A549 (cell line): ENCODE measurements around the gene ESD. TPM values are rescaled to one million over a fixed set of nuclear protein-coding genes. Genes with fewer than 3 reads are reported as not detected.

Source experiments
- ATAC-seq, 2 experiments: fragments of 200-7000 bp in 1 of 2; fragments of >200 bp in 1 of 2; cut with Nextera tagmentation in 1 of 2; cut with Tn5 transposase in 1 of 2; 3 replicates each; pipeline versions ENCODE4 v1.8.0 to v1.9.1; 2018 to 2020; ENCODE audit warnings: mild to moderate bottlenecking in 1 of 2, moderate library complexity in 1 of 2
- CTCF ChIA-PET: fragments of 300-600 bp; sonication (Branson Sonifier 250); formaldehyde crosslinking; extraction: SDS; loops from one replicate; lab custom pipeline; 2021; ENCODE audit warnings: antibody characterized with exemption, inconsistent platforms; lab: Yijun Ruan, JAX
- POLR2A ChIA-PET: fragments of 350-600 bp; formaldehyde crosslinking; extraction: SDS; loops from one replicate; lab custom pipeline; 2021; ENCODE audit warnings: antibody characterized with exemption, inconsistent platforms; lab: Yijun Ruan, JAX
- DNase-seq, 2 experiments: peaks; one replicate each; pipeline versions ENCODE4 v3.0.0 to v3.0.0-alpha.2; 2011 to 2016; ENCODE audit warnings: low read depth in 1 of 2, low spot score in 1 of 2
- FAIRE-seq: peaks from 2 replicates; lab custom pipeline; 2011; peaks lifted over from hg19 to GRCh38; lab: Jason Lieb, UNC
- H3K27ac ChIP-seq, 2 experiments: fragments of >200 bp; sonication (Bioruptor Twin); formaldehyde crosslinking; 3 replicates each; pipeline ENCODE4 v1.5.1; 2016 to 2017
- H3K4me1 ChIP-seq: fragments of >200 bp; sonication (Bioruptor Twin); formaldehyde crosslinking; 3 replicates; pipeline ENCODE4 v1.6.1; 2016
- H3K4me2 ChIP-seq: fragments of >200 bp; sonication (Bioruptor Twin); formaldehyde crosslinking; 3 replicates; pipeline ENCODE4 v1.6.1; 2016
- H3K4me3 ChIP-seq: fragments of >200 bp; sonication (Bioruptor Twin); formaldehyde crosslinking; 3 replicates; pipeline ENCODE4 v1.5.1; 2016
- H3K9me3 ChIP-seq: fragments of >200 bp; sonication (Bioruptor Twin); formaldehyde crosslinking; 3 replicates; pipeline ENCODE4 v1.6.1; 2016
- CEBPB ChIP-seq, 2 experiments: fragments of >200 bp in 1 of 2; sonication (Bioruptor Twin) in 1 of 2; formaldehyde crosslinking in 1 of 2; IDR thresholded peaks; 2 replicates each; pipeline ENCODE4 v1.6.1; 2012 to 2016
- CHD2 ChIP-seq: fragments of 150-350 bp; IDR thresholded peaks from 2 replicates; pipeline ENCODE4 v1.6.1; 2014; ENCODE audit warnings: low read length; ENCODE audit not compliant: partially characterized antibody
- EP300 ChIP-seq, 2 experiments: fragments of >200 bp; sonication (Bioruptor Twin); formaldehyde crosslinking; IDR thresholded peaks; 2 replicates in 1 of 2; 3 replicates in 1 of 2; pipeline ENCODE4 v1.6.1; 2016 to 2017
- ESRRA ChIP-seq: fragments of 150-350 bp; IDR thresholded peaks from 2 replicates; pipeline ENCODE4 v1.6.1; 2014; ENCODE audit warnings: mild to moderate bottlenecking, low read length, borderline replicate concordance
- FOSL2 ChIP-seq, 2 experiments: fragments of 450-650 bp in 1 of 2; fragments of >200 bp in 1 of 2; sonication (Bioruptor Twin) in 1 of 2; formaldehyde crosslinking; IDR thresholded peaks; 2 replicates each; pipeline versions ENCODE4 v1.5.0 to v1.6.1; 2016 to 2020; ENCODE audit warnings: mild to moderate bottlenecking in 1 of 2, moderate library complexity in 1 of 2
- GATA3 ChIP-seq: IDR thresholded peaks from 2 replicates; pipeline ENCODE4 v1.6.1; 2012; ENCODE audit warnings: borderline replicate concordance
- HOXB13 ChIP-seq: fragments of 250-450 bp; sonication (Bioruptor Pico); IDR thresholded peaks from 2 replicates; pipeline ENCODE4 v1.5.0; 2020; ENCODE audit warnings: low read depth, mild to moderate bottlenecking, moderate library complexity
- JUN ChIP-seq, 2 experiments: fragments of >200 bp; sonication (Bioruptor Twin); formaldehyde crosslinking; IDR thresholded peaks; 2 replicates in 1 of 2; 3 replicates in 1 of 2; pipeline ENCODE4 v1.6.1; 2016 to 2017
- JUNB ChIP-seq: fragments of >200 bp; sonication (Bioruptor Twin); formaldehyde crosslinking; IDR thresholded peaks from 2 replicates; pipeline ENCODE4 v1.6.1; 2016
- KDM5A ChIP-seq: fragments of 200-600 bp; sonication (generic); IDR thresholded peaks from 2 replicates; pipeline ENCODE4 v1.6.1; 2016; ENCODE audit warnings: antibody characterized with exemption, mild to moderate bottlenecking
- MAX ChIP-seq: IDR thresholded peaks from 2 replicates; pipeline ENCODE4 v1.6.1; 2012
- MAZ ChIP-seq: fragments of 150-350 bp; IDR thresholded peaks from 2 replicates; pipeline ENCODE4 v1.6.1; 2014; ENCODE audit warnings: antibody characterized with exemption, low read depth, low read length, borderline replicate concordance
- MYC ChIP-seq: IDR thresholded peaks from 2 replicates; pipeline ENCODE4 v1.6.1; 2012; ENCODE audit warnings: mild to moderate bottlenecking, inconsistent platforms, low read length, improper control_type of control experiment, borderline replicate concordance
- NFE2L2 ChIP-seq: fragments of 150-350 bp; conservative IDR thresholded peaks from 2 replicates; pipeline ENCODE4 v1.6.1; 2014; ENCODE audit warnings: low read length
- POLR2A ChIP-seq: IDR thresholded peaks from 2 replicates; pipeline ENCODE4 v1.6.1; 2012; ENCODE audit warnings: mild to moderate bottlenecking, low read length
- POLR2AphosphoS2 ChIP-seq: conservative IDR thresholded peaks from 2 replicates; pipeline ENCODE4 v1.6.1; 2012; ENCODE audit warnings: low read length, improper control_type of control experiment, inconsistent platforms
- RAD21 ChIP-seq, 2 experiments: fragments of >200 bp in 1 of 2; sonication (Bioruptor Twin) in 1 of 2; formaldehyde crosslinking in 1 of 2; IDR thresholded peaks in 1 of 2; conservative IDR thresholded peaks in 1 of 2; 2 replicates in 1 of 2; 3 replicates in 1 of 2; pipeline ENCODE4 v1.6.1; 2012 to 2018; ENCODE audit warnings: inconsistent platforms in 1 of 2
- RCOR1 ChIP-seq: fragments of 150-350 bp; IDR thresholded peaks from 2 replicates; pipeline ENCODE4 v1.6.1; 2014; ENCODE audit warnings: antibody characterized with exemption, low read length, low read depth
- TP53 ChIP-seq: fragments of 250-450 bp; sonication (Bioruptor Pico); IDR thresholded peaks from 2 replicates; pipeline ENCODE4 v1.5.0; 2021; ENCODE audit warnings: mild to moderate bottlenecking, moderate library complexity
- ZFP36 ChIP-seq: fragments of 450-650 bp; IDR thresholded peaks from 2 replicates; pipeline ENCODE4 v1.6.1; 2014; ENCODE audit warnings: borderline replicate concordance; ENCODE audit not compliant: partially characterized antibody
- WGBS: methylation state at CpG from one replicate; pipeline ENCODE4 v1.1.6; 2017; ENCODE audit errors: missing lambda C conversion rate; 5-methylcytosine and 5-hydroxymethylcytosine counted together
- polyA plus RNA-seq, 4 experiments: library from polyadenylated mRNA; depleted of rRNA in 3 of 4; stranded (reverse); fragments of >200 nt; fragmentation: RNase III in 1 of 4; extraction: RNeasy Plus Mini Kit Qiagen cat#74134 plus additional on column Dnase treatment in 1 of 4; gene quantifications; 2 replicates in 3 of 4; 3 replicates in 1 of 4; pipeline ENCODE4 v1.2.3, GENCODE V29; 2011 to 2017
- TF ChIP-seq, protein P1 (sequence below): fragments of 200-600 bp; sonication (generic); IDR thresholded peaks from 2 replicates; pipeline ENCODE4 v1.6.1; 2016; ENCODE audit warnings: antibody characterized with exemption, mild to moderate bottlenecking, moderate library complexity

The ESD gene
- polyA plus RNA-seq, 2 of the 4 experiments (the other 2 are of a cell fraction): 107 to 122 TPM

- ChIA-PET POLR2A (no interaction called here), CTCF (no interaction called here)
- WGBS: 47% methylated on average over 3 of the region's 3 CpGs
- Histone ChIP-seq H3K4me1 (no peaks in the 10 kb centered on the region), H3K4me3 (no peak overlapping the region), H3K9me3 (no peaks in the 10 kb centered on the region), H3K27ac (0 out of 6 replicates have a peak overlapping the region, but pooled peaks of 1 of the 2 experiments have one; percentile 30), H3K4me2 (no peak overlapping the region)
- ATAC-seq (peak; percentile 90 to 97), DNase-seq (peak; percentile 14 to 57), FAIRE-seq (no peak)
- TF ChIP-seq ZFP36: no peak
- peak; percentile 40; the same call in 1 of the 2 replicates for TF ChIP-seq MAX
- peak; percentile 56; the same call in 1 of the 2 replicates for TF ChIP-seq JUNB
- TF ChIP-seq FOSL2 (IDR thresholded peaks at IDR 0.05): 0 out of 2 replicates have a peak, but pooled peaks have one; percentile 14
- TF ChIP-seq FOSL2 (CRISPR knock-in tag; IDR thresholded peaks at IDR 0.05): peak; percentile 64
- TF ChIP-seq RCOR1: no peak
- peak; percentile 26; the same call in 1 of the 2 replicates for TF ChIP-seq GATA3
These were observed 7.4 kb upstream of the ESD start for GRCh38 chr13:46804391-46804815.

- ATAC-seq (no peak), DNase-seq (no peak), FAIRE-seq (no peak)
- H3K4me2 ChIP-seq: no peak overlapping the region
- ChIA-PET POLR2A (no interaction called here), CTCF (no interaction called here)
- H3K4me3 ChIP-seq: no peak overlapping the region
- no peaks in the 10 kb centered on the region for H3K4me1 ChIP-seq
- H3K27ac ChIP-seq: 0 out of 6 replicates have a peak overlapping the region, but pooled peaks of 1 of the 2 experiments have one; percentile 45
- TF ChIP-seq FOSL2 (IDR thresholded peaks at IDR 0.05): no peak
- no peak for TF ChIP-seq FOSL2 (CRISPR knock-in tag; IDR thresholded peaks at IDR 0.05)
- no peak for TF ChIP-seq POLR2AphosphoS2
- no peak for TF ChIP-seq MYC
- TF ChIP-seq, all 56 proteins: peak for 0
- 87% methylated on average over 5 of the region's 5 CpGs for WGBS
- no peaks in the 10 kb centered on the region for H3K9me3 ChIP-seq
These were observed 6.6 kb upstream of the ESD start for GRCh38 chr13:46803586-46803985.

GRCh38 chr13:46801858-46802257, 4.9 kb upstream of the ESD start:
- no peak for FAIRE-seq
- WGBS: 7% methylated on average over 1 of the region's 1 CpG
- H3K4me3 ChIP-seq: no peak overlapping the region
- H3K9me3 ChIP-seq: no peaks in the 10 kb centered on the region
- POLR2A ChIA-PET: no interaction called here
- TF ChIP-seq ESRRA: no peak
- TF ChIP-seq NFE2L2: no peak
- TF ChIP-seq TP53 (CRISPR knock-in tag): no peak
- TF ChIP-seq, protein P1, sequence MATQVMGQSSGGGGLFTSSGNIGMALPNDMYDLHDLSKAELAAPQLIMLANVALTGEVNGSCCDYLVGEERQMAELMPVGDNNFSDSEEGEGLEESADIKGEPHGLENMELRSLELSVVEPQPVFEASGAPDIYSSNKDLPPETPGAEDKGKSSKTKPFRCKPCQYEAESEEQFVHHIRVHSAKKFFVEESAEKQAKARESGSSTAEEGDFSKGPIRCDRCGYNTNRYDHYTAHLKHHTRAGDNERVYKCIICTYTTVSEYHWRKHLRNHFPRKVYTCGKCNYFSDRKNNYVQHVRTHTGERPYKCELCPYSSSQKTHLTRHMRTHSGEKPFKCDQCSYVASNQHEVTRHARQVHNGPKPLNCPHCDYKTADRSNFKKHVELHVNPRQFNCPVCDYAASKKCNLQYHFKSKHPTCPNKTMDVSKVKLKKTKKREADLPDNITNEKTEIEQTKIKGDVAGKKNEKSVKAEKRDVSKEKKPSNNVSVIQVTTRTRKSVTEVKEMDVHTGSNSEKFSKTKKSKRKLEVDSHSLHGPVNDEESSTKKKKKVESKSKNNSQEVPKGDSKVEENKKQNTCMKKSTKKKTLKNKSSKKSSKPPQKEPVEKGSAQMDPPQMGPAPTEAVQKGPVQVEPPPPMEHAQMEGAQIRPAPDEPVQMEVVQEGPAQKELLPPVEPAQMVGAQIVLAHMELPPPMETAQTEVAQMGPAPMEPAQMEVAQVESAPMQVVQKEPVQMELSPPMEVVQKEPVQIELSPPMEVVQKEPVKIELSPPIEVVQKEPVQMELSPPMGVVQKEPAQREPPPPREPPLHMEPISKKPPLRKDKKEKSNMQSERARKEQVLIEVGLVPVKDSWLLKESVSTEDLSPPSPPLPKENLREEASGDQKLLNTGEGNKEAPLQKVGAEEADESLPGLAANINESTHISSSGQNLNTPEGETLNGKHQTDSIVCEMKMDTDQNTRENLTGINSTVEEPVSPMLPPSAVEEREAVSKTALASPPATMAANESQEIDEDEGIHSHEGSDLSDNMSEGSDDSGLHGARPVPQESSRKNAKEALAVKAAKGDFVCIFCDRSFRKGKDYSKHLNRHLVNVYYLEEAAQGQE: no peak
- no peak for TF ChIP-seq RAD21 (conservative IDR thresholded peaks at IDR 0.05 in 1 of 2, IDR thresholded peaks at IDR 0.05 in 1 of 2)
- no peak for TF ChIP-seq KDM5A
- no peak for TF ChIP-seq CEBPB (IDR thresholded peaks at IDR 0.05)
- no peak for TF ChIP-seq POLR2A
- TF ChIP-seq JUN (IDR thresholded peaks at IDR 0.05): no peak
- TF ChIP-seq HOXB13 (CRISPR knock-in tag): no peak
- no peak for TF ChIP-seq CHD2
- TF ChIP-seq MAZ: no peak
- TF ChIP-seq EP300 (IDR thresholded peaks at IDR 0.05): no peak
- TF ChIP-seq, all 56 proteins: peak for 0
- no peak for ATAC-seq
- DNase-seq: no peak
- Histone ChIP-seq H3K4me1 (peaks cover 6% of the 10 kb centered on the region; the same call in 1 of the 3 replicates), H3K4me2 (no peak overlapping the region), H3K27ac (no peak overlapping the region)
- CTCF ChIA-PET: interaction anchor here (0.6 kb wide), 1 partner anchor 37 kb away, joined by 3 read pairs; no protein-coding TSS in a partner anchor
